LNCAP (cell line): ENCODE data around the gene RBBP4.

Experiments
- CTCF ChIP-seq: fragments of 450-650 bp; IDR thresholded peaks from 2 replicates; pipeline ENCODE4 v1.5.1; 2017; ENCODE audit warnings: mild to moderate bottlenecking

RBBP4 gene

GRCh38 chr1:32695098-32695904 is 44.3 kb downstream of the RBBP4 start:
- no peak for TF ChIP-seq CTCF

- TF ChIP-seq CTCF: no peak
Observed at GRCh38 chr1:32696041-32696440, 45.0 kb downstream of the RBBP4 start.

GRCh38 chr1:32701421-32701911 is 50.5 kb downstream of the RBBP4 start:
- TF ChIP-seq CTCF: no peak

- no peak for TF ChIP-seq CTCF
Observed at GRCh38 chr1:32701951-32702598, 51.1 kb downstream of the RBBP4 start.

GRCh38 chr1:32702599-32703478 is 51.8 kb downstream of the RBBP4 start, which contains the start of gene SYNC:
SYNC (minus strand) TSS chr1:32702770; CDS start chr1:32702660, 110 bp downstream.
- no peak for TF ChIP-seq CTCF

GRCh38 chr1:32703479-32704291 is 52.7 kb downstream of the RBBP4 start:
- no peak for TF ChIP-seq CTCF

- TF ChIP-seq CTCF: no peak
Observed at GRCh38 chr1:32705516-32705915, 54.5 kb downstream of the RBBP4 start.
